NCI-H2227 (cell line): ENCODE measurements around the gene C1orf52.
"Not testable (repeated sequence)": the region's sequence is repeated elsewhere in the genome, so short reads cannot be mapped to it uniquely, and the experiment has no call there.

Source experiments
- DNase-seq: peaks from one replicate; lab custom pipeline; 2025; ENCODE audit not compliant: unreplicated experiment; lab: John Stamatoyannopoulos, UW

Gene C1orf52

GRCh38 chr1:85278853-85279314 is 19.4 kb upstream of the C1orf52 start:
- no peak for DNase-seq

GRCh38 chr1:85277802-85278201 is 18.3 kb upstream of the C1orf52 start:
- no peak for DNase-seq

GRCh38 chr1:85276978-85277639 is 17.6 kb upstream of the C1orf52 start:
- DNase-seq: peak; percentile 50

GRCh38 chr1:85276215-85276977 is 16.9 kb upstream of the C1orf52 start, which contains the start of gene BCL10:
BCL10 (minus strand) TSS chr1:85276632; CDS start chr1:85276352, 280 bp downstream.
- peak; percentile 99 for DNase-seq

- DNase-seq: peak; percentile 56
Observed at GRCh38 chr1:85275701-85276214, 16.3 kb upstream of the C1orf52 start.

GRCh38 chr1:85274969-85275453 is 15.5 kb upstream of the C1orf52 start:
- DNase-seq: no peak

- DNase-seq: no peak
Observed at GRCh38 chr1:85273397-85273796, 13.9 kb upstream of the C1orf52 start.

- DNase-seq: no peak
Observed at GRCh38 chr1:85268801-85269585, 9.5 kb upstream of the C1orf52 start.

GRCh38 chr1:85267313-85267712 is 7.9 kb upstream of the C1orf52 start:
- DNase-seq: no peak

GRCh38 chr1:85264150-85264549 is 4.7 kb upstream of the C1orf52 start:
- DNase-seq: no peak

GRCh38 chr1:85262985-85263384 is 3.5 kb upstream of the C1orf52 start:
- DNase-seq: no peak

GRCh38 chr1:85259912-85260274 is 431 bp upstream of the C1orf52 start:
- no peak for DNase-seq

GRCh38 chr1:85258536-85259117 is 835 bp downstream of the C1orf52 start:
- no peak for DNase-seq

- not testable (repeated sequence) for DNase-seq
Observed at GRCh38 chr1:85249042-85249441, 10.4 kb downstream of the C1orf52 start.

GRCh38 chr1:85245891-85246290 is 13.6 kb downstream of the C1orf52 start:
- no peak for DNase-seq

- DNase-seq: no peak
Observed at GRCh38 chr1:85245456-85245855, 14.0 kb downstream of the C1orf52 start.

GRCh38 chr1:85244271-85245061 is 15.0 kb downstream of the C1orf52 start:
- DNase-seq: no peak

GRCh38 chr1:85243372-85243771 is 16.1 kb downstream of the C1orf52 start:
- no peak for DNase-seq

GRCh38 chr1:85240643-85241042 is 18.8 kb downstream of the C1orf52 start:
- DNase-seq: no peak

GRCh38 chr1:85240174-85240601 is 19.3 kb downstream of the C1orf52 start:
- no peak for DNase-seq
